Stimulated activated CD8-positive, alpha-beta memory T cell treated with anti-CD3 and anti-CD28 coated beads, Interleukin-4, amount 100 ng/mL, for 1 hour (primary cell): ENCODE measurements around the gene PFKFB4.

ENCODE experiments used
- DNase-seq, 2 donors: peaks; one replicate each; pipeline ENCODE4 v3.0.0-alpha.2; 2020; ENCODE audit warnings: low read depth in 2 of 2, low spot score in 1 of 2

The PFKFB4 gene

GRCh38 chr3:48585411-48585810 is 28.8 kb upstream of the PFKFB4 start:
- DNase-seq = no peak

- DNase-seq = no peak
Observed at GRCh38 chr3:48584836-48585235, 28.2 kb upstream of the PFKFB4 start.

GRCh38 chr3:48581621-48582481 is 25.2 kb upstream of the PFKFB4 start:
- DNase-seq = no peak

GRCh38 chr3:48576647-48577046 is 20.0 kb upstream of the PFKFB4 start:
- DNase-seq = no peak

GRCh38 chr3:48575366-48575765 is 18.8 kb upstream of the PFKFB4 start:
- no peak for DNase-seq

- no peak for DNase-seq
Observed at GRCh38 chr3:48573973-48574585, 17.5 kb upstream of the PFKFB4 start.

- DNase-seq = no peak
Observed at GRCh38 chr3:48572517-48572916, 15.9 kb upstream of the PFKFB4 start.

- DNase-seq = no peak
Observed at GRCh38 chr3:48571938-48572337, 15.3 kb upstream of the PFKFB4 start.

GRCh38 chr3:48569808-48570450 is 13.3 kb upstream of the PFKFB4 start:
- no peak for DNase-seq

GRCh38 chr3:48569400-48569799 is 12.8 kb upstream of the PFKFB4 start:
- DNase-seq = no peak

- DNase-seq = no peak
Observed at GRCh38 chr3:48568476-48568875, 11.9 kb upstream of the PFKFB4 start.

GRCh38 chr3:48567500-48567899 is 10.9 kb upstream of the PFKFB4 start:
- DNase-seq = no peak

GRCh38 chr3:48567090-48567489 is 10.5 kb upstream of the PFKFB4 start:
- DNase-seq = no peak

- no peak for DNase-seq
Observed at GRCh38 chr3:48566401-48566760, 9.8 kb upstream of the PFKFB4 start.

GRCh38 chr3:48565591-48566400 is 9.2 kb upstream of the PFKFB4 start:
- DNase-seq = no peak

- no peak for DNase-seq
Observed at GRCh38 chr3:48565186-48565585, 8.6 kb upstream of the PFKFB4 start.

- DNase-seq = no peak
Observed at GRCh38 chr3:48564667-48565066, 8.1 kb upstream of the PFKFB4 start.

GRCh38 chr3:48564022-48564421 is 7.4 kb upstream of the PFKFB4 start:
- DNase-seq = peak; percentile 27 to 28

- DNase-seq = no peak
Observed at GRCh38 chr3:48563382-48563918, 6.8 kb upstream of the PFKFB4 start, which contains the start of gene UCN2. TSS of gene UCN2 (minus strand) at chr3:48563781. CDS start at chr3:48563124, 657 bp downstream.

GRCh38 chr3:48562367-48563095 is 5.9 kb upstream of the PFKFB4 start:
- DNase-seq = no peak
